ENCODE data around the gene MMAB. TPM values are rescaled to one million over a fixed set of nuclear protein-coding genes. Genes with fewer than 3 reads are reported as not detected.

The MMAB gene
- total and polyA plus RNA-seq, 2 donors (not counting 3 experiments of a cell fraction or from before 2014, with no cell fraction given): 39.1 to 46.0 TPM

DNA sequence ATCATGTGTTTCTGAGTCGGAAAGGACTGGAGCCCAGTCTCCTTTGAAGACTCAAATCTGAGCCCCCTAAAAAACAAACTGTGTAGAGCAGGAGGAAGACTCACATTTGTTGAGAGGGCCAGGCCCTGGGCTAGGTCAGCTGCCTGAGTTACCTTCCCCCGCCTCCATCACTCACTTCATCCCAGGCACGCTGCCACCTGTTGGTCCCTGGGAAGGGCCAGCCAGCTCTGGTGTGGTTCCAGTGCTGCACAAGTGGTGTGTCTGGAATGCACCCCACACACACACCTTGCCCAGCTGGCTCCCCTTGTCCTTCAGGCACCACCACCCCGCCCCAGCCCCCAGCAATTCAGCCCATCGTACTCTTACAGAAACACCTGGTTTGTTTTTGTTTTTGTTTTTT, 9.3 kb upstream of the MMAB start:
- Histone ChIP-seq H3K36me3 (ENCODE audit: control insufficient read depth in 2 of 2, extremely low read depth in 1 of 2, insufficient read depth in 2 of 2, low read length in 2 of 2) (peaks cover 6 to 37% of the 10 kb centered on the region in 2 experiments), H3K79me2 (ENCODE audit: control insufficient read depth, insufficient read depth, low read length) (no peaks in the 10 kb centered on the region), H3K27ac (ENCODE audit: insufficient read depth, low read depth, low read length) (no peak overlapping the region), H3K4me3 (replicated peaks in 1 of 3; ENCODE audit: insufficient read depth in 1 of 3, low read depth in 1 of 3, low read length in 3 of 3) (no peak overlapping the region), H3K9me1 (replicated peaks; ENCODE audit: control insufficient read depth, extremely low read depth, insufficient read depth, low read length) (no peaks in the 10 kb centered on the region), H3K27me3 (ENCODE audit: control insufficient read depth in 2 of 2, insufficient read depth in 2 of 2, low read length in 2 of 2) (no peaks in the 10 kb centered on the region), H2AFZ (ENCODE audit: low read depth, low read length) (no peak overlapping the region), H3K4me1 (ENCODE audit: control insufficient read depth, extremely low read depth, insufficient read depth, low read length) (no peaks in the 10 kb centered on the region), H4K20me1 (replicated peaks; ENCODE audit: control insufficient read depth, extremely low read depth, insufficient read depth, low read length) (no peaks in the 10 kb centered on the region), H3K9me3 (replicated peaks; ENCODE audit: control insufficient read depth, insufficient read depth, low read length) (no peaks in the 10 kb centered on the region), H3K9ac (replicated peaks; ENCODE audit: extremely low read depth, insufficient read depth, low read length) (no peak overlapping the region), H3K4me2 (ENCODE audit: insufficient read depth, low read length) (no peak overlapping the region)
- ChIA-PET POLR2A (no interaction called here), CTCF (interaction anchor here (0.9 to 1.9 kb wide), 4 partner anchors 15 to 192 kb away, joined by 3 to 7 read pairs (median 5); no protein-coding TSS in a partner anchor)
- BruUV-seq (replicated peaks): no TSS peak
- no peak for TF ChIP-seq EZH2 (IDR thresholded peaks at IDR 0.05; ENCODE audit: borderline replicate concordance, low read depth, low read length, severe bottlenecking)
- TF ChIP-seq JUN (IDR thresholded peaks at IDR 0.05; ENCODE audit: borderline replicate concordance, insufficient read depth, insufficient read length, low read depth): no peak
- no peak for TF ChIP-seq FOS (IDR thresholded peaks at IDR 0.05; ENCODE audit: borderline replicate concordance, insufficient read depth, low read length)
- TF ChIP-seq, protein P1, sequence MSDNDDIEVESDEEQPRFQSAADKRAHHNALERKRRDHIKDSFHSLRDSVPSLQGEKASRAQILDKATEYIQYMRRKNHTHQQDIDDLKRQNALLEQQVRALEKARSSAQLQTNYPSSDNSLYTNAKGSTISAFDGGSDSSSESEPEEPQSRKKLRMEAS (IDR thresholded peaks at IDR 0.05; ENCODE audit: insufficient read depth, insufficient read length): no peak
- no peak for TF ChIP-seq GATA2 (IDR thresholded peaks at IDR 0.05; ENCODE audit: insufficient read depth, insufficient read length, low read depth, low read length)
- TF ChIP-seq, protein P2, sequence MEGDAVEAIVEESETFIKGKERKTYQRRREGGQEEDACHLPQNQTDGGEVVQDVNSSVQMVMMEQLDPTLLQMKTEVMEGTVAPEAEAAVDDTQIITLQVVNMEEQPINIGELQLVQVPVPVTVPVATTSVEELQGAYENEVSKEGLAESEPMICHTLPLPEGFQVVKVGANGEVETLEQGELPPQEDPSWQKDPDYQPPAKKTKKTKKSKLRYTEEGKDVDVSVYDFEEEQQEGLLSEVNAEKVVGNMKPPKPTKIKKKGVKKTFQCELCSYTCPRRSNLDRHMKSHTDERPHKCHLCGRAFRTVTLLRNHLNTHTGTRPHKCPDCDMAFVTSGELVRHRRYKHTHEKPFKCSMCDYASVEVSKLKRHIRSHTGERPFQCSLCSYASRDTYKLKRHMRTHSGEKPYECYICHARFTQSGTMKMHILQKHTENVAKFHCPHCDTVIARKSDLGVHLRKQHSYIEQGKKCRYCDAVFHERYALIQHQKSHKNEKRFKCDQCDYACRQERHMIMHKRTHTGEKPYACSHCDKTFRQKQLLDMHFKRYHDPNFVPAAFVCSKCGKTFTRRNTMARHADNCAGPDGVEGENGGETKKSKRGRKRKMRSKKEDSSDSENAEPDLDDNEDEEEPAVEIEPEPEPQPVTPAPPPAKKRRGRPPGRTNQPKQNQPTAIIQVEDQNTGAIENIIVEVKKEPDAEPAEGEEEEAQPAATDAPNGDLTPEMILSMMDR (IDR thresholded peaks at IDR 0.05; ENCODE audit: extremely low read depth in 1 of 2, insufficient read depth in 1 of 2, low read depth in 1 of 2, low read length in 2 of 2): no peak
- no peak for TF ChIP-seq POLR2AphosphoS5 (IDR thresholded peaks at IDR 0.05; ENCODE audit: insufficient read depth, low read depth, low read length)
- no peak for TF ChIP-seq MYC (IDR thresholded peaks at IDR 0.05; ENCODE audit: low read depth, low read length)
- TF ChIP-seq POLR2A (IDR thresholded peaks at IDR 0.05; ENCODE audit: low read depth, low read length): no peak
- DNase-seq (ENCODE audit: low read depth, low spot score) (no peak), FAIRE-seq (no peak)
- intact Hi-C loops (cut with micrococcal nuclease): no loop called here
- dilution Hi-C loops (cut with MboI; ENCODE audit: extremely low pct_ligation_motif_present, low sequenced_read_pairs): no loop called here

Data from endothelial cell of umbilical vein (primary cell).